Measurements from ENCODE around the gene UBE2E3.

Gene UBE2E3

GRCh38 chr2:180971811-180972210, 8.6 kb upstream of the UBE2E3 start:
- no peak for DNase-seq

GRCh38 chr2:180975585-180975984, 4.8 kb upstream of the UBE2E3 start:
- DNase-seq: no peak

GRCh38 chr2:180978903-180979748, 1.3 kb upstream of the UBE2E3 start:
- no peak for DNase-seq

- DNase-seq: no peak
Measured at GRCh38 chr2:180979749-180980105, 678 bp upstream of the UBE2E3 start.

- peak; percentile 78 for DNase-seq
Measured at GRCh38 chr2:180980943-180981911, 822 bp downstream of the UBE2E3 start.

- DNase-seq: peak; percentile 76
Measured at GRCh38 chr2:180983468-180984242, 3.2 kb downstream of the UBE2E3 start.

GRCh38 chr2:180985771-180986395, 5.5 kb downstream of the UBE2E3 start:
- no peak for DNase-seq

- DNase-seq: no peak
Measured at GRCh38 chr2:180987146-180987545, 6.7 kb downstream of the UBE2E3 start.

- DNase-seq: no peak
Measured at GRCh38 chr2:180990337-180990736, 9.9 kb downstream of the UBE2E3 start.

- no peak for DNase-seq
Measured at GRCh38 chr2:180990794-180991193, 10.4 kb downstream of the UBE2E3 start.

- no peak for DNase-seq
Measured at GRCh38 chr2:180991361-180991760, 11.0 kb downstream of the UBE2E3 start.

GRCh38 chr2:180991820-180992219, 11.4 kb downstream of the UBE2E3 start:
- no peak for DNase-seq

GRCh38 chr2:180992994-180993393, 12.6 kb downstream of the UBE2E3 start:
- DNase-seq: no peak

GRCh38 chr2:180999274-180999964, 19.0 kb downstream of the UBE2E3 start:
- DNase-seq: no peak

- DNase-seq: no peak
Measured at GRCh38 chr2:181004647-181005325, 24.4 kb downstream of the UBE2E3 start.

- DNase-seq: no peak
Measured at GRCh38 chr2:181005326-181005655, 24.9 kb downstream of the UBE2E3 start.

GRCh38 chr2:181005809-181006208, 25.4 kb downstream of the UBE2E3 start:
- no peak for DNase-seq

- DNase-seq: no peak
Measured at GRCh38 chr2:181007086-181007837, 26.9 kb downstream of the UBE2E3 start.

GRCh38 chr2:181008407-181008806, 28.0 kb downstream of the UBE2E3 start:
- no peak for DNase-seq

- DNase-seq: no peak
Measured at GRCh38 chr2:181021199-181021789, 40.9 kb downstream of the UBE2E3 start.

Data from right kidney (tissue), 1 donor.